Left ventricle myocardium inferior (tissue), 1 donor: Measurements from ENCODE around the gene KCNJ6. TPM values are rescaled to one million over a fixed set of nuclear protein-coding genes. Genes with fewer than 3 reads are reported as not detected.

Experiments used
- DNase-seq: peaks from one replicate; pipeline ENCODE4 v3.0.0-alpha.2; 2020
- H3K27ac ChIP-seq: fragments of 200-600 bp; replicated peaks from 2 replicates; pipeline ENCODE4 v1.8.0; 2021
- H3K27me3 ChIP-seq: fragments of 200-600 bp; 2 replicates; pipeline ENCODE4 v1.8.0; 2021; ENCODE audit warnings: low read depth
- H3K36me3 ChIP-seq: fragments of 200-600 bp; 2 replicates; pipeline ENCODE4 v1.8.0; 2021
- H3K4me1 ChIP-seq: fragments of 200-600 bp; 2 replicates; pipeline ENCODE4 v1.8.0; 2021
- H3K4me3 ChIP-seq: fragments of 200-600 bp; 2 replicates; pipeline ENCODE4 v1.8.0; 2021; ENCODE audit warnings: mild to moderate bottlenecking, moderate library complexity
- H3K9me3 ChIP-seq: fragments of 200-600 bp; replicated peaks from 2 replicates; pipeline ENCODE4 v1.8.0; 2021
- intact Hi-C: fragments of 100-400 bp; cut with micrococcal nuclease; formaldehyde crosslinking; loops from one replicate; pipeline ENCODE4 v1.11.0; 2022
- total RNA-seq: library from RNA; stranded (reverse); fragmentation: NEBNext Ultra II Directional; extraction: Animal tissue kit (Norgen Biotek cat#: 25700); gene quantifications from one replicate; pipeline ENCODE4 v1.2.1, GENCODE V29; 2021
- TF ChIP-seq, protein P1 (sequence below): fragments of 200-600 bp; IDR thresholded peaks from 2 replicates; pipeline ENCODE4 v1.8.0; 2021; ENCODE audit warnings: antibody characterized with exemption, mild to moderate bottlenecking, borderline replicate concordance
- donor health status: DM: no; HTN: yes; CAD: no; lungs with severe emphysema.

KCNJ6 gene
- total RNA-seq, 1 donor from 2014 or later, result not detected

GRCh38 chr21:37874481-37874880 is 41.8 kb downstream of the KCNJ6 start:
- DNase-seq, result no peak
- Histone ChIP-seq H3K27me3 (peaks cover 39% of the 10 kb centered on the region), H3K9me3 (no peaks in the 10 kb centered on the region), H3K4me1 (no peaks in the 10 kb centered on the region), H3K4me3 (no peak overlapping the region), H3K27ac (no peak overlapping the region), H3K36me3 (no peaks in the 10 kb centered on the region)
- intact Hi-C loops, result no loop called here
- TF ChIP-seq, protein P1, sequence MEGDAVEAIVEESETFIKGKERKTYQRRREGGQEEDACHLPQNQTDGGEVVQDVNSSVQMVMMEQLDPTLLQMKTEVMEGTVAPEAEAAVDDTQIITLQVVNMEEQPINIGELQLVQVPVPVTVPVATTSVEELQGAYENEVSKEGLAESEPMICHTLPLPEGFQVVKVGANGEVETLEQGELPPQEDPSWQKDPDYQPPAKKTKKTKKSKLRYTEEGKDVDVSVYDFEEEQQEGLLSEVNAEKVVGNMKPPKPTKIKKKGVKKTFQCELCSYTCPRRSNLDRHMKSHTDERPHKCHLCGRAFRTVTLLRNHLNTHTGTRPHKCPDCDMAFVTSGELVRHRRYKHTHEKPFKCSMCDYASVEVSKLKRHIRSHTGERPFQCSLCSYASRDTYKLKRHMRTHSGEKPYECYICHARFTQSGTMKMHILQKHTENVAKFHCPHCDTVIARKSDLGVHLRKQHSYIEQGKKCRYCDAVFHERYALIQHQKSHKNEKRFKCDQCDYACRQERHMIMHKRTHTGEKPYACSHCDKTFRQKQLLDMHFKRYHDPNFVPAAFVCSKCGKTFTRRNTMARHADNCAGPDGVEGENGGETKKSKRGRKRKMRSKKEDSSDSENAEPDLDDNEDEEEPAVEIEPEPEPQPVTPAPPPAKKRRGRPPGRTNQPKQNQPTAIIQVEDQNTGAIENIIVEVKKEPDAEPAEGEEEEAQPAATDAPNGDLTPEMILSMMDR, result no peak

DNA sequence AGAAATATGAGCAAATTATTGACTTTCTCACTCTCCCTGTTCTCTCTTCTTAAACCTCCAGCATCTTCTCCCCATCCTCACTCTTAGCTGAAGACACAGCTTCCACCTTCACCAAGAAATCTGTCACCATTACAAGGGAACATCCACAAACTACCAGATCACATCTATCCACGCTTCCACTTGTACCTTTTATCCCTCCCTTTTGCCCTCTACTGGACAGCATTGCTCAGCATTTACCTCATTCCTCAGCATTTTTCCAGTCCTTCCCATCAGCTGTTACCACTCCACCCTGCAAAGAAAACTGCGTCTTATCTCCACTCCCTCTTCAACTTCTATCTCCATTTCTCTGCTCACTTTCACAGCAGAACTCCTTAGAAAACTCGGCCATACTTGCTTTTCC is 42.6 kb downstream of the KCNJ6 start:
- intact Hi-C loops, result no loop called here

DNA sequence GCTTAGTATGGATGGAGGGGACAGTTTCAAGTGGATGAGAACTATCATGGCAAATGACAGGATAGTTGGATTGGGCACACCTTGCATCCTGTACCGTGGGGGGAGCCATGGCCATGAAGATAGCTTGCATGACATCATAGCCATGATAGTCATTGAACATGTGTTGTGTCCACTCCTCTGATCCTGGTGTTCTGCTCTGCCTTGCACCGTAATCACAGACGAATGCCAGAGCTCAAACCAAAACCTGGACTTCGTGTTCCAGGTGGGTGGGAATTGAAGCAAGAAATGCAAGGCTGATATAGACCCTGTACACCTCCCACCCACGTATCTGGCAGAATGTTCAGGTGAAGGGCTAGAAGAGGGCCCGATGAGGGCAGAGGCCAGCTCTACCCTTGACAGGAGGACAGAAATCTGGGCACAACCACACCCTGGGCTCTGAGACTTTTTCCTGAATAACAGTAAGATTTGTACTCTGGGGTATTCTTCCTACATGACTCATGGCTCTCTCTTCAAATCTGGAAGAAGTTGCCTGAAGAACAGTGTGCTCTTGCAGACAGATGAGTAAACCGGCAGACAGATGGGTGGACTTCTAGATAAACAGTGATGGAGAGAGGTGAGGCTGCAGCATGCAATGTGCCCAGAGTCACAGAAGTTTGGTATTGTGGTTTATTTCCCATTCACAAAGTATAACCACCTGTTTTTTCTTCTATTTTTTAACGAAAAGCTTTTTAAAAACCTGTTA is 45.0 kb downstream of the KCNJ6 start:
- intact Hi-C loops, result no loop called here
- no peak overlapping the region for H3K27ac ChIP-seq
- TF ChIP-seq, protein P1, result no peak
- H3K36me3 ChIP-seq, result no peaks in the 10 kb centered on the region
- no peaks in the 10 kb centered on the region for H3K4me1 ChIP-seq
- peaks cover 43% of the 10 kb centered on the region for H3K27me3 ChIP-seq
- DNase-seq, result no peak
- H3K9me3 ChIP-seq, result no peaks in the 10 kb centered on the region
- no peak overlapping the region for H3K4me3 ChIP-seq

More for the DNA sequence above, 42.6 kb downstream of the KCNJ6 start:
- no peak for DNase-seq
- Histone ChIP-seq H3K4me1 (no peaks in the 10 kb centered on the region), H3K27me3 (peaks cover 43% of the 10 kb centered on the region), H3K9me3 (no peaks in the 10 kb centered on the region), H3K4me3 (no peak overlapping the region), H3K27ac (no peak overlapping the region), H3K36me3 (no peaks in the 10 kb centered on the region)
- TF ChIP-seq, protein P1, result no peak

DNA sequence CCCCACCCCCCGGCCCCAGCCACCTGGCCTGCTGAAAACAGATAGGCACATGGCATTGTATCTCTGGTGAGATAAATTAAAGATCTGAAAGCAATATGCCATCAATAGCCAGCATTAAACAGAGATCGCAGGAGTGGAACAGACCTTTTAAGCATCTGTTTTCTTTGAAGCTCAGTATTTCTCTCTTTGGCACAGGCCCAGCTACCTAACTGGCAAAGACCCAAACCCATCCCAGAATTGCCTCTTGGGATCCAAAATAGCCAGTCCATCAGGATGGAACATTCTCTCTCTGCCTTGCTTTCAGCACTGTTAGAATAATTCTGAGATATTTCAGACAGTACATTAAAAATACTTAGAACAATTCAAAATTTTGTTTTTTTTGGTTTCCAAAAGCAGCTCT is 46.0 kb downstream of the KCNJ6 start:
- Histone ChIP-seq H3K27ac (no peak overlapping the region), H3K36me3 (no peaks in the 10 kb centered on the region), H3K9me3 (no peaks in the 10 kb centered on the region), H3K27me3 (peaks cover 38% of the 10 kb centered on the region), H3K4me3 (no peak overlapping the region), H3K4me1 (no peaks in the 10 kb centered on the region)
- TF ChIP-seq, protein P1, result no peak
- no peak for DNase-seq
- intact Hi-C loops, result no loop called here

DNA sequence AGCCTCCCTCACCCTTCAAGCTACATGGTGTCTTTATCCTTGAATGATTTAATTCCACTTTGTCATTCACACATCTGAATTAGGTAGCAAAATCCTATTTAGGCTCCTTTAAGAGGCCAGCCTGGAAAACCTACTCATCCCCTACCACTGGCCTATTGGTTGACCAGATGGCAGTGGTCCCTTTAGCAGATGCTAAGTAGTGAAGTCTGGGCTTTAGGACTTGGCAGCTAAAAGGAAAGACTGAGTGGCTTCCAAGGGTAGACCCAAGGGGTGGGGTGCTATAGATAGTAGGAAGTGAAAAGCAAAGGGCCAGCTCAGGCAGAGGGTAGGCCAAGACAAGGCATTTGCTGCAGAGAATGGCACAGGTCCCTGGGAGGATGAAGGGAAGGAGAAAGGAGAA is 46.6 kb downstream of the KCNJ6 start:
- TF ChIP-seq, protein P1, result no peak
- no peak for DNase-seq
- intact Hi-C loops, result no loop called here
- H3K4me3 ChIP-seq, result no peak overlapping the region
- H3K4me1 ChIP-seq, result no peaks in the 10 kb centered on the region
- peaks cover 38% of the 10 kb centered on the region for H3K27me3 ChIP-seq
- H3K27ac ChIP-seq, result no peak overlapping the region
- no peaks in the 10 kb centered on the region for H3K36me3 ChIP-seq
- H3K9me3 ChIP-seq, result no peaks in the 10 kb centered on the region
